ENCODE measurements around the gene CEP131.

DNA sequence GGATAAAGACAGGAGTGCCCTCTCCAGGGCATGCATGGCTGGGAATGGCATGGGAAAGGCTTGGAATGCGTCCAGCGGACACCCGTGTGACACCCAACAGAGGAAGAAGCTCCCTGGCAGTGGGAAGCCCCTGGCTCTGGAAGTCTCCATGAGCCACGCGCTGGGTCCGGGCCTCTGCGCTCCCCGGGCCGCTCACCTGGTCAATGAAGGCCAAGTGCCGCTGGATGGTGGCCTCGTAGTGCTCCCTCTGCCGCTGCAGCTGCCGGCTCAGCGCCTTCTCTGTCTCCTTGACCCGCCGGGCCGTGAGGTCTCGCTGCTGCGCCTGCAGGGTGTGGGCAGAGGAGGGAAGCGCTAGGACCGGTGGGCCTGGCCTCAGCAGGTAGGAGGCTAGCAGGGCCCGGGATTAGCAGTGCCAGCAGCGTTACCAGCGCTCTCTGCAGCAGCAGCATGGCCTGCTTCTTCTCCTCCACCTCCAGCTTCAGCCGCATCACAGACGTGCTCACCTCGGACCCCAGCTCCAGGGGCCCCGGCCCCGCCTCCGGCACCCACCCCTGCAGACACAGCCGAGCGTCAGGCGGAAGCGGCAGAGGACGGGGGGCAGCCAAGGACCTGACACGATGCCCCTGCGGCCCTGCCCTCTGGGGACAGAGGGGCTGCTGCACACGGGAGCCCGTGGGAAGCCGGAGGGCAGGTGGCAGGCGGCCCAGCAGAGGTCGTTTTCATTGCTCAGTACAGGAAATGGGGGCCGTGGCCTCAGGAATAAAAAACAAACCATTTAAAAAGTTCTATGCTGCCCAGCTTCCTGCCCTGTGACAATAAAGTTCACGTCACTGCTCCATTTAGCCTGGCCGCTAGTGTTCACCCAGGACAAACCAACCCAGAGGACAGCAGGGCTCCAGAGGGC is 26.0 kb downstream of the CEP131 start:
- TF ChIP-seq, protein P1, sequence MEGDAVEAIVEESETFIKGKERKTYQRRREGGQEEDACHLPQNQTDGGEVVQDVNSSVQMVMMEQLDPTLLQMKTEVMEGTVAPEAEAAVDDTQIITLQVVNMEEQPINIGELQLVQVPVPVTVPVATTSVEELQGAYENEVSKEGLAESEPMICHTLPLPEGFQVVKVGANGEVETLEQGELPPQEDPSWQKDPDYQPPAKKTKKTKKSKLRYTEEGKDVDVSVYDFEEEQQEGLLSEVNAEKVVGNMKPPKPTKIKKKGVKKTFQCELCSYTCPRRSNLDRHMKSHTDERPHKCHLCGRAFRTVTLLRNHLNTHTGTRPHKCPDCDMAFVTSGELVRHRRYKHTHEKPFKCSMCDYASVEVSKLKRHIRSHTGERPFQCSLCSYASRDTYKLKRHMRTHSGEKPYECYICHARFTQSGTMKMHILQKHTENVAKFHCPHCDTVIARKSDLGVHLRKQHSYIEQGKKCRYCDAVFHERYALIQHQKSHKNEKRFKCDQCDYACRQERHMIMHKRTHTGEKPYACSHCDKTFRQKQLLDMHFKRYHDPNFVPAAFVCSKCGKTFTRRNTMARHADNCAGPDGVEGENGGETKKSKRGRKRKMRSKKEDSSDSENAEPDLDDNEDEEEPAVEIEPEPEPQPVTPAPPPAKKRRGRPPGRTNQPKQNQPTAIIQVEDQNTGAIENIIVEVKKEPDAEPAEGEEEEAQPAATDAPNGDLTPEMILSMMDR (IDR thresholded peaks at IDR 0.05; ENCODE audit: insufficient read depth, low read length), result no peak
- TF ChIP-seq GABPA (IDR thresholded peaks at IDR 0.05; ENCODE audit: low read depth), result no peak
- no peak for TF ChIP-seq POLR2AphosphoS5 (IDR thresholded peaks at IDR 0.05; ENCODE audit: low read depth)

Measured in HL-60 (cell line).